Osteocyte (in vitro differentiated cells): ENCODE measurements around the gene PLEKHB1. TPM values are rescaled to one million over a fixed set of nuclear protein-coding genes. Genes with fewer than 3 reads are reported as not detected.

Experiments used
- DNase-seq: peaks from one replicate; pipeline ENCODE4 v3.0.0; 2021; ENCODE audit warnings: mixed read lengths; ENCODE audit not compliant: unreplicated experiment; ENCODE audit errors: extremely low spot score
- H3K27ac Mint-ChIP-seq: one replicate; pipeline ENCODE4 v1.8.0; 2021; ENCODE audit warnings: mild to moderate bottlenecking, mixed read lengths; ENCODE audit not compliant: unreplicated experiment
- H3K27me3 Mint-ChIP-seq: one replicate; pipeline ENCODE4 v1.8.0; 2021; ENCODE audit warnings: mixed read lengths; ENCODE audit not compliant: unreplicated experiment
- H3K36me3 Mint-ChIP-seq: one replicate; pipeline ENCODE4 v1.8.0; 2021; ENCODE audit warnings: mixed read lengths; ENCODE audit not compliant: unreplicated experiment
- H3K4me1 Mint-ChIP-seq: one replicate; pipeline ENCODE4 v1.8.0; 2021; ENCODE audit warnings: mixed read lengths; ENCODE audit not compliant: unreplicated experiment
- H3K4me3 Mint-ChIP-seq: one replicate; pipeline ENCODE4 v1.8.0; 2021; ENCODE audit warnings: mild to moderate bottlenecking, moderate library complexity, mixed read lengths; ENCODE audit not compliant: unreplicated experiment
- H3K9me3 Mint-ChIP-seq: one replicate; pipeline ENCODE4 v1.8.0; 2021; ENCODE audit warnings: mixed read lengths; ENCODE audit not compliant: unreplicated experiment
- CTCF ChIP-seq: fragments of 200-600 bp; sonication (generic); IDR thresholded peaks from 2 replicates; pipeline ENCODE4 v1.5.0; 2021; ENCODE audit warnings: antibody characterized with exemption, mild to moderate bottlenecking, moderate library complexity
- total RNA-seq: library from RNA; stranded (reverse); gene quantifications from 2 replicates; pipeline ENCODE4 v1.2.1, GENCODE V29; 2021

PLEKHB1 gene
- total RNA-seq, 1 donor from 2014 or later: 0.78 TPM

- Mint-ChIP-seq H3K9me3 (no peaks in the 10 kb centered on the region), H3K27ac (no peak overlapping the region), H3K4me1 (peaks cover under 1% of the 10 kb centered on the region), H3K27me3 (no peaks in the 10 kb centered on the region), H3K36me3 (no peaks in the 10 kb centered on the region), H3K4me3 (no peak overlapping the region)
- no peak for TF ChIP-seq CTCF
- no peak for DNase-seq
Observed at GRCh38 chr11:73655686-73656085, 9.3 kb downstream of the PLEKHB1 start.

GRCh38 chr11:73656985-73657384, 10.6 kb downstream of the PLEKHB1 start:
- Mint-ChIP-seq H3K4me1 (peaks cover 5% of the 10 kb centered on the region), H3K36me3 (no peaks in the 10 kb centered on the region), H3K27me3 (no peaks in the 10 kb centered on the region), H3K9me3 (no peaks in the 10 kb centered on the region), H3K27ac (no peak overlapping the region), H3K4me3 (no peak overlapping the region)
- DNase-seq: no peak
- no peak for TF ChIP-seq CTCF

- no peak for DNase-seq
- H3K27me3 Mint-ChIP-seq: no peaks in the 10 kb centered on the region
- peaks cover 5% of the 10 kb centered on the region for H3K4me1 Mint-ChIP-seq
- H3K4me3 Mint-ChIP-seq: no peak overlapping the region
- no peak overlapping the region for H3K27ac Mint-ChIP-seq
- no peak for TF ChIP-seq CTCF
- H3K9me3 Mint-ChIP-seq: no peaks in the 10 kb centered on the region
- no peaks in the 10 kb centered on the region for H3K36me3 Mint-ChIP-seq
Observed at GRCh38 chr11:73659961-73660360, 13.6 kb downstream of the PLEKHB1 start.

GRCh38 chr11:73660497-73661034, 14.2 kb downstream of the PLEKHB1 start:
- Mint-ChIP-seq H3K27ac (no peak overlapping the region), H3K4me1 (peaks cover 5% of the 10 kb centered on the region), H3K27me3 (no peaks in the 10 kb centered on the region), H3K4me3 (peak overlapping the region; percentile 54), H3K36me3 (no peaks in the 10 kb centered on the region), H3K9me3 (no peaks in the 10 kb centered on the region)
- no peak for TF ChIP-seq CTCF
- DNase-seq: no peak

- no peaks in the 10 kb centered on the region for H3K9me3 Mint-ChIP-seq
- no peaks in the 10 kb centered on the region for H3K27me3 Mint-ChIP-seq
- H3K27ac Mint-ChIP-seq: no peak overlapping the region
- peak; percentile 97 for TF ChIP-seq CTCF
- H3K4me1 Mint-ChIP-seq: peaks cover 5% of the 10 kb centered on the region
- DNase-seq: peak; percentile 97
- no peaks in the 10 kb centered on the region for H3K36me3 Mint-ChIP-seq
- peak overlapping the region; percentile 54 for H3K4me3 Mint-ChIP-seq
Observed at GRCh38 chr11:73661035-73661628, 14.8 kb downstream of the PLEKHB1 start.
